Calu3 (cell line): ENCODE measurements around the gene PKP1. TPM values are rescaled to one million over a fixed set of nuclear protein-coding genes. Genes with fewer than 3 reads are reported as not detected.

Experiments
- BruUV-seq: library from RNA; stranded (reverse); fragments of 400-500 nt; replicated peaks from 2 replicates; lab custom pipeline; 2021; lab: Mats Ljungman, UMichigan
- CTCF ChIA-PET: fragments of 300-600 bp; sonication (Branson Sonifier 250); formaldehyde crosslinking; loops from one replicate; lab custom pipeline; 2022; ENCODE audit warnings: antibody characterized with exemption; lab: Charles Lee
- DNase-seq: peaks from one replicate; pipeline ENCODE4 v3.0.0; 2022
- H3K27ac Mint-ChIP-seq: one replicate; pipeline ENCODE4 v1.8.0; 2022; ENCODE audit warnings: mixed read lengths; ENCODE audit not compliant: unreplicated experiment
- H3K27me3 Mint-ChIP-seq: one replicate; pipeline ENCODE4 v1.8.0; 2022; ENCODE audit warnings: mixed read lengths; ENCODE audit not compliant: unreplicated experiment
- H3K36me3 Mint-ChIP-seq: one replicate; pipeline ENCODE4 v1.8.0; 2022; ENCODE audit warnings: mild to moderate bottlenecking, moderate library complexity, mixed read lengths; ENCODE audit not compliant: insufficient read depth, unreplicated experiment
- H3K4me1 Mint-ChIP-seq: one replicate; pipeline ENCODE4 v1.8.0; 2022; ENCODE audit warnings: mild to moderate bottlenecking, low read depth, mixed read lengths; ENCODE audit not compliant: unreplicated experiment
- H3K4me3 Mint-ChIP-seq: one replicate; pipeline ENCODE4 v1.8.0; 2022; ENCODE audit warnings: mild to moderate bottlenecking, low read depth, moderate library complexity, mixed read lengths; ENCODE audit not compliant: unreplicated experiment
- H3K9me3 Mint-ChIP-seq: one replicate; pipeline ENCODE4 v1.8.0; 2022; ENCODE audit warnings: low read depth, mixed read lengths; ENCODE audit not compliant: unreplicated experiment
- CTCF ChIP-seq: fragments of 200-600 bp; IDR thresholded peaks from one replicate; pipeline ENCODE4 v1.8.0; 2022; ENCODE audit warnings: antibody characterized with exemption; ENCODE audit not compliant: unreplicated experiment
- intact Hi-C: fragments of 100-400 bp; cut with micrococcal nuclease; formaldehyde crosslinking; loops from one replicate; pipeline ENCODE4 v1.10.0; 2022; ENCODE audit not compliant: unreplicated experiment
- total RNA-seq: library from RNA; stranded (reverse); gene quantifications from 2 replicates; pipeline ENCODE4 v1.2.3, GENCODE V29; 2022

PKP1 gene
- total RNA-seq, 1 experiment from 2014 or later: 0.09 TPM

- H3K36me3 Mint-ChIP-seq: peaks cover 6% of the 10 kb centered on the region
- BruUV-seq: no TSS peak
- no peaks in the 10 kb centered on the region for H3K9me3 Mint-ChIP-seq
- H3K27ac Mint-ChIP-seq: no peak overlapping the region
- H3K27me3 Mint-ChIP-seq: no peaks in the 10 kb centered on the region
- CTCF ChIA-PET: interaction anchor here (1.8 kb wide), 1 partner anchor 10 kb away, joined by 7 read pairs; no protein-coding TSS in a partner anchor
- intact Hi-C loops: no loop called here
- H3K4me3 Mint-ChIP-seq: no peak overlapping the region
- TF ChIP-seq CTCF: no peak
- no peak for DNase-seq
- peaks cover 46% of the 10 kb centered on the region for H3K4me1 Mint-ChIP-seq
These were observed 4.0 kb upstream of the PKP1 start for GRCh38 chr1:201279313-201279712.

DNA sequence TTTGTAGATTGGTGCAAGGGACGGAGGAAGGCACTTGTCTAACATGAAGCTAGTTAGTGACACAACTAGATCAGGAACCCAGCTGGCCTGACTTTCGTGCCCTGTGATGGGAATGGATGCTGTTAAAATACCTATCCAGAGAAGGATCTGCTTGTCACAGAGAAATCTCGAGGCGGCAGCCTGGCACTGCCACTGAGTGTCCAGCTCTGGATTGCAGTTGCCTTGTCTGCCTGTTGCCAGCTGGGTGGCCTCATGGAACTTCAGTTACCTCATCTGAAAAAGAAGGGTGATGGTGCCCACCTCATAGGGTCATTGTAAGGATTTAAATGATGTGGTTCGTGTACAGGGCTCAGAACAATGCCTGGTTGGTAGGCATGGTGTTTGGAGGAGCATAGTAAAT is 2.4 kb upstream of the PKP1 start:
- H3K27me3 Mint-ChIP-seq: peaks cover 14% of the 10 kb centered on the region
- H3K4me1 Mint-ChIP-seq: peaks cover 36% of the 10 kb centered on the region
- no peak for DNase-seq
- no peak for TF ChIP-seq CTCF
- H3K9me3 Mint-ChIP-seq: no peaks in the 10 kb centered on the region
- no peak overlapping the region for H3K4me3 Mint-ChIP-seq
- no peaks in the 10 kb centered on the region for H3K36me3 Mint-ChIP-seq
- no TSS peak for BruUV-seq
- no peak overlapping the region for H3K27ac Mint-ChIP-seq
- CTCF ChIA-PET: interaction anchor here (1.0 kb wide), 1 partner anchor 9 kb away, joined by 3 read pairs; no protein-coding TSS in a partner anchor
- intact Hi-C loops: no loop called here

GRCh38 chr1:201281573-201281972 is 1.7 kb upstream of the PKP1 start:
- TF ChIP-seq CTCF: no peak
- no peak for DNase-seq
- CTCF ChIA-PET: interaction anchor here (1.0 kb wide), 1 partner anchor 8 kb away, joined by 3 read pairs; no protein-coding TSS in a partner anchor
- intact Hi-C loops: no loop called here
- Mint-ChIP-seq H3K27ac (no peak overlapping the region), H3K4me3 (no peak overlapping the region), H3K4me1 (peaks cover 32% of the 10 kb centered on the region), H3K9me3 (no peaks in the 10 kb centered on the region), H3K36me3 (no peaks in the 10 kb centered on the region), H3K27me3 (peaks cover 21% of the 10 kb centered on the region)
- no TSS peak for BruUV-seq

DNA sequence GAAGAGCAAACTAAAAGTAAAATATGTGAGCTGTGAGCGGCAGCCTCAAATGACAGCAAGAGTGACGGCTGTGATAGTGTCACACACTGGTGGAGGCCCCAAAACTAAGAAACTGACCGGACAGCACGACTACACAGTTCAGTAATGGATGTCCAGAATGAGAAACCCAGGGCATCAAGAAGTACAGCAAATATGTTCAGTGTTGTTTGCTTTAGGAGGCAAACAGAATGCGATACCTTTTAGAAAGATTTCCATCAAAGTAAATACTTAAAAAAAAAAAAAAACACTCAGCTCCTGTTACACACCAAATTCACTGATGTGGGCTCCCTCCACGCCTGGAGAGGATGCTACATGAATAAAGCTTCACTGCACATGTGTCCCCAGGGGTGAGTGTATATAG is 1.1 kb upstream of the PKP1 start:
- H3K27me3 Mint-ChIP-seq: peaks cover 27% of the 10 kb centered on the region
- CTCF ChIA-PET: interaction anchor here (0.6 to 1.3 kb wide), 3 partner anchors 25 to 259 kb away, joined by 3 to 6 read pairs (median 3); no protein-coding TSS in a partner anchor

More for the DNA sequence above, 1.1 kb upstream of the PKP1 start:
- intact Hi-C loops: no loop called here
- Mint-ChIP-seq H3K4me3 (no peak overlapping the region), H3K27ac (no peak overlapping the region), H3K36me3 (no peaks in the 10 kb centered on the region), H3K9me3 (no peaks in the 10 kb centered on the region), H3K4me1 (peaks cover 26% of the 10 kb centered on the region)
- no peak for DNase-seq
- no peak for TF ChIP-seq CTCF
- no TSS peak for BruUV-seq
